Psoas muscle (tissue), 8 donors: Measurements from ENCODE around the gene EVC. TPM values are rescaled to one million over a fixed set of nuclear protein-coding genes. Genes with fewer than 3 reads are reported as not detected.

Experiments
- ATAC-seq, 4 donors: fragments of 200-7000 bp; cut with Tn5 transposase; one replicate each; pipeline ENCODE4 v1.9.1; 2020; ENCODE audit warnings: moderate library complexity in 3 of 4, mild to moderate bottlenecking in 2 of 4
- DNase-seq, 2 donors: peaks; one replicate each; pipeline ENCODE4 v3.0.0-alpha.2; 2020
- H3K27ac ChIP-seq: fragments of 200-600 bp; one replicate; pipeline ENCODE4 v1.8.0; 2022
- H3K27me3 ChIP-seq, 3 donors: fragments of 200-600 bp in 1 of 3; one replicate each; pipeline versions ENCODE4 v1.6.1 to v1.8.0; 2013 to 2022; ENCODE audit warnings: low read length in 2 of 3, mild to moderate bottlenecking in 2 of 3, moderate library complexity in 1 of 3; ENCODE audit not compliant: insufficient read depth in 3 of 3
- H3K36me3 ChIP-seq, 2 donors: fragments of 200-600 bp in 1 of 2; one replicate each; pipeline versions ENCODE4 v1.6.1 to v1.8.0; 2013 to 2022; ENCODE audit warnings: low read depth in 1 of 2, mild to moderate bottlenecking in 1 of 2, moderate library complexity in 1 of 2; ENCODE audit not compliant: insufficient read depth in 1 of 2
- H3K4me1 ChIP-seq: fragments of 200-600 bp; one replicate; pipeline ENCODE4 v1.8.0; 2022
- H3K4me3 ChIP-seq: fragments of 200-600 bp; one replicate; pipeline ENCODE4 v1.8.0; 2022; ENCODE audit warnings: mild to moderate bottlenecking
- H3K9me3 ChIP-seq: fragments of 200-600 bp; one replicate; pipeline ENCODE4 v1.8.0; 2022
- CTCF ChIP-seq: fragments of 200-600 bp; IDR thresholded peaks from one replicate; pipeline ENCODE4 v1.8.0; 2022; ENCODE audit warnings: antibody characterized with exemption
- WGBS, 3 donors: extraction: QIAGEN DNeasy Blood & Tissue Kit; methylation state at CpG; one replicate each; pipeline versions ENCODE4 v1.1.6 to v1.1.7; 2013; 5-methylcytosine and 5-hydroxymethylcytosine counted together
- intact Hi-C, 2 donors: fragments of 100-400 bp; cut with DNase I; formaldehyde crosslinking; loops; one replicate each; pipeline versions ENCODE4 v1.11.0 to v1.14.2; 2022
- polyA plus RNA-seq, 3 donors: library from polyadenylated mRNA; stranded (reverse); fragments of 200-250 nt; gene quantifications; one replicate each; pipeline ENCODE4 v1.2.3, GENCODE V29; 2013
- total RNA-seq, 4 donors: library from RNA; stranded (reverse); fragmentation: NEBNext Ultra II Directional in 2 of 4; extraction: Animal tissue kit (Norgen Biotek cat#: 25700) in 2 of 4; gene quantifications; one replicate each; pipeline versions ENCODE4 v1.2.1 to v1.2.4, GENCODE V29; 2021 to 2023
- donor health status: healthy with polysubstance abuse.
- donor health status: DM: no; HTN: no; CAD: no; lungs with moderate emphysema.
- donor health status: Bipolar disorder and iron deficiency.
- donor health status: healthy.
- donor health status: DM: yes; HTN: yes; CAD: no.
- donor health status: DM: no; HTN: no; CAD: no.
- donor health status: DM: no; HTN: no; CAD: no.
- donor health status: DM: yes; HTN: yes; CAD: no.

The EVC gene
- total and polyA plus RNA-seq, 7 donors = 0.56 to 3.8 (median 1.5) TPM

GRCh38 chr4:5772528-5773270 is 61.7 kb downstream of the EVC start:
- TF ChIP-seq CTCF = no peak
- ATAC-seq (no peak), DNase-seq (no peak)
- Histone ChIP-seq H3K27me3 (no peaks in the 10 kb centered on the region), H3K9me3 (peaks cover 17% of the 10 kb centered on the region), H3K36me3 (no peaks in the 10 kb centered on the region), H3K27ac (no peak overlapping the region), H3K4me3 (no peak overlapping the region), H3K4me1 (no peaks in the 10 kb centered on the region)
- intact Hi-C loops = no loop called here
- WGBS, 3 donors = 67 to 77% (median 70%) methylated on average over 9 of the region's 9 CpGs

GRCh38 chr4:5773271-5773555 is 62.2 kb downstream of the EVC start:
- intact Hi-C loops = no loop called here
- Histone ChIP-seq H3K4me3 (no peak overlapping the region), H3K36me3 (no peaks in the 10 kb centered on the region), H3K4me1 (no peaks in the 10 kb centered on the region), H3K27me3 (no peaks in the 10 kb centered on the region), H3K27ac (no peak overlapping the region), H3K9me3 (peaks cover 17% of the 10 kb centered on the region)
- ATAC-seq (no peak), DNase-seq (no peak)
- WGBS, 3 donors = 87 to 100% (median 94%) methylated on average over 2 of the region's 2 CpGs
- TF ChIP-seq CTCF = no peak

- Histone ChIP-seq H3K9me3 (peaks cover 17% of the 10 kb centered on the region), H3K4me3 (no peak overlapping the region), H3K27ac (no peak overlapping the region), H3K4me1 (no peaks in the 10 kb centered on the region), H3K27me3 (no peaks in the 10 kb centered on the region), H3K36me3 (no peaks in the 10 kb centered on the region)
- TF ChIP-seq CTCF = no peak
- intact Hi-C loops = no loop called here
- DNase-seq (no peak), ATAC-seq (no peak)
- WGBS, 3 donors = 49 to 62% (median 56%) methylated on average over 2 of the region's 2 CpGs
Measured at GRCh38 chr4:5774416-5775036, 63.5 kb downstream of the EVC start.

GRCh38 chr4:5776510-5776909 is 65.5 kb downstream of the EVC start:
- ATAC-seq = no peak
- WGBS, 3 donors = 95 to 100% (median 98%) methylated on average over 1 of the region's 1 CpG
- no peak for TF ChIP-seq CTCF

More at GRCh38 chr4:5776510-5776909, 65.5 kb downstream of the EVC start:
- Histone ChIP-seq H3K27me3 (no peaks in the 10 kb centered on the region), H3K4me3 (no peak overlapping the region), H3K36me3 (no peaks in the 10 kb centered on the region), H3K27ac (no peak overlapping the region), H3K4me1 (no peaks in the 10 kb centered on the region), H3K9me3 (peaks cover 17% of the 10 kb centered on the region)
- intact Hi-C loops = no loop called here
- DNase-seq = no peak
